KOPT-K1 (cell line): ENCODE measurements around the gene MAP3K5.

Source experiments
- H3K27ac ChIP-seq: fragments of 200-600 bp; sonication (generic); 2 replicates; pipeline ENCODE4 v1.5.1; 2016; ENCODE audit warnings: antibody characterized with exemption, mild to moderate bottlenecking, low read depth, low read length; ENCODE audit not compliant: poor library complexity, severe bottlenecking
- H3K36me3 ChIP-seq: fragments of 200-600 bp; sonication (generic); 2 replicates; pipeline ENCODE4 v1.5.1; 2017; ENCODE audit warnings: antibody characterized with exemption, mild to moderate bottlenecking, low read length, moderate library complexity; ENCODE audit not compliant: insufficient read depth
- H3K9me3 ChIP-seq: fragments of 200-600 bp; sonication (generic); 2 replicates; pipeline ENCODE4 v1.5.1; 2017; ENCODE audit warnings: antibody characterized with exemption, low read length, mild to moderate bottlenecking; ENCODE audit not compliant: insufficient read depth, poor library complexity, severe bottlenecking

MAP3K5 gene

GRCh38 chr6:136517002-136517401, 275.3 kb downstream of the MAP3K5 start:
- H3K27ac ChIP-seq, result no peak overlapping the region
- H3K36me3 ChIP-seq, result no peaks in the 10 kb centered on the region
- no peaks in the 10 kb centered on the region for H3K9me3 ChIP-seq

DNA sequence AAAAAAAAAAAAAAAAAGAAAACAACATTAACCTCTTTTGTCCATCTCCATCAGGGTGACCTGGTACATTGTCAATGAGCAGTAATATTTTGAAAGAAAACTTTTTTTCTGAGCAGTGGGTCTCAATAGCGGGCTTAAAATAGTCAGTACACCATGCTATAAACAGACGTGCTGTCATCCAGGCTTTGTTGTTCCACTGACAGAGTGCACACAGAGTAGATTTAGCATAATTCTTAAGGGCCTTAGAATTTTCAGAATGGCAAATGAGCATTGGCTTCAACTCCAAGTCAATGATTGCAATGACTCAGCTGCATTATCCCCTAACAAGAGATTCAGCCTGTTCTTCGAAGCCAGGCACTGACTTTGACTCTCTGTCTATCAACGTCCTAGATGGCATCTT, 277.7 kb downstream of the MAP3K5 start:
- Histone ChIP-seq H3K27ac (no peak overlapping the region), H3K9me3 (no peaks in the 10 kb centered on the region), H3K36me3 (no peaks in the 10 kb centered on the region)

DNA sequence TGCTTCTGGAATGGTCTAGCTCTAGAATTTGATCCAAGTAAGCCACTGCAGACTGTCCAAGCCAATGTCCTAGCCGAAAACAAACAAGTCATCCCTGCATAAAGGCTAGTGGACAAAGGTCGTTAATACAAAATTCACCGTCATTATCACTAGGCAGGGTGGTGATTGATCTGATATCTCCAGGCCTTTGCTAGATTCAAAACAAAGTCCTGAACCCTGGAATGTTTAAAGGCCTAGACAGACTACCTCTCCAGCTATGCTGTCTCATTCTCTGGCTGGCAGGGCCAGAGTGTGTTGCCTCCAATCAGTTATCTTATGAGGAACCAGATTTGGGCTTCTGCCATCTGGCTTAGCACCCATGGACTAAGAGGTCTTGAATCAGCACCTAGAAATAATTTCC, 280.4 kb downstream of the MAP3K5 start:
- no peaks in the 10 kb centered on the region for H3K36me3 ChIP-seq
- no peaks in the 10 kb centered on the region for H3K9me3 ChIP-seq
- H3K27ac ChIP-seq, result no peak overlapping the region

GRCh38 chr6:136511397-136511796, 280.9 kb downstream of the MAP3K5 start:
- Histone ChIP-seq H3K36me3 (no peaks in the 10 kb centered on the region), H3K9me3 (no peaks in the 10 kb centered on the region), H3K27ac (no peak overlapping the region)

GRCh38 chr6:136510782-136511181, 281.5 kb downstream of the MAP3K5 start:
- Histone ChIP-seq H3K36me3 (no peaks in the 10 kb centered on the region), H3K27ac (no peak overlapping the region), H3K9me3 (no peaks in the 10 kb centered on the region)

GRCh38 chr6:136510299-136510698, 282.0 kb downstream of the MAP3K5 start:
- Histone ChIP-seq H3K27ac (no peak overlapping the region), H3K9me3 (no peaks in the 10 kb centered on the region), H3K36me3 (no peaks in the 10 kb centered on the region)

GRCh38 chr6:136508725-136509392, 283.4 kb downstream of the MAP3K5 start:
- Histone ChIP-seq H3K27ac (no peak overlapping the region), H3K9me3 (no peaks in the 10 kb centered on the region), H3K36me3 (no peaks in the 10 kb centered on the region)
